ENCODE results near the gene NAB1.

NAB1 gene

DNA sequence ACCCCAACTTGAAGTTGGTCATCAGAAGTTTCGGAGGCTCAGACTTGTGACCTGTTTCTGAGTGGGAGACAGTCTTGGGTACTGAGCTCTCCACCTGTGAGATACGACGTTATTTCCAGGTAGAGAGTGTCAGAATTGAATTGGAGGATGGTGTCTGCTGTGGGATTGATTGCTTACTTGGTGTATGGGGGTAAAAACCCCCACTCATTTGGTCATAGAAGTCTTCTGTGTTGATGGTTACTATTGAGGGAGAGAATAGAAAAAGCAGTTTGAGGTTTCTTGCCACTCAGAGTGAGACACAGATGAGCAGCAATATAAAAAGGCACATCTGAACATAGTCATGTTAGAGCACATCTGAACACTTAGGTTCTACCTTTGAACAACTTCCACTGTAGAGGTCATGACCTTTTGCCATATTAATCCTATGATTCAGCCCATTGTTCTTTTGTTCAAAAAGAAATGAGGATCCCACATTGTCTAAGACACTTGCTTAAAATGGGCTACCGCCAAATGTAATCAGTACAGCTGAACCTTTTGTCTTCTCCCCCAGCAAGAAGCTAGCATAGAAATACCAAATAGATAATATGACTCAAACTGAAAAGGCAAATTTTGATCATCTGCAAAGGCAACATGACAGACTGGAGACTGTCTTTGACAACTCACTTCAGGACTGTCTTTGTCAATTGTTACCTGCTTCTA lies 73.3 kb downstream of the NAB1 start:
- TF ChIP-seq, protein P1, sequence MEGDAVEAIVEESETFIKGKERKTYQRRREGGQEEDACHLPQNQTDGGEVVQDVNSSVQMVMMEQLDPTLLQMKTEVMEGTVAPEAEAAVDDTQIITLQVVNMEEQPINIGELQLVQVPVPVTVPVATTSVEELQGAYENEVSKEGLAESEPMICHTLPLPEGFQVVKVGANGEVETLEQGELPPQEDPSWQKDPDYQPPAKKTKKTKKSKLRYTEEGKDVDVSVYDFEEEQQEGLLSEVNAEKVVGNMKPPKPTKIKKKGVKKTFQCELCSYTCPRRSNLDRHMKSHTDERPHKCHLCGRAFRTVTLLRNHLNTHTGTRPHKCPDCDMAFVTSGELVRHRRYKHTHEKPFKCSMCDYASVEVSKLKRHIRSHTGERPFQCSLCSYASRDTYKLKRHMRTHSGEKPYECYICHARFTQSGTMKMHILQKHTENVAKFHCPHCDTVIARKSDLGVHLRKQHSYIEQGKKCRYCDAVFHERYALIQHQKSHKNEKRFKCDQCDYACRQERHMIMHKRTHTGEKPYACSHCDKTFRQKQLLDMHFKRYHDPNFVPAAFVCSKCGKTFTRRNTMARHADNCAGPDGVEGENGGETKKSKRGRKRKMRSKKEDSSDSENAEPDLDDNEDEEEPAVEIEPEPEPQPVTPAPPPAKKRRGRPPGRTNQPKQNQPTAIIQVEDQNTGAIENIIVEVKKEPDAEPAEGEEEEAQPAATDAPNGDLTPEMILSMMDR (IDR thresholded peaks at IDR 0.05; ENCODE audit: low read depth, low read length, missing control alignments), result no peak
- peak overlapping the region; percentile 4; the same call in 1 of the 2 replicates for H3K4me3 ChIP-seq (ENCODE audit: low read depth, low read length)
- DNase-seq (ENCODE audit: low read depth), result peak; percentile 59

DNA sequence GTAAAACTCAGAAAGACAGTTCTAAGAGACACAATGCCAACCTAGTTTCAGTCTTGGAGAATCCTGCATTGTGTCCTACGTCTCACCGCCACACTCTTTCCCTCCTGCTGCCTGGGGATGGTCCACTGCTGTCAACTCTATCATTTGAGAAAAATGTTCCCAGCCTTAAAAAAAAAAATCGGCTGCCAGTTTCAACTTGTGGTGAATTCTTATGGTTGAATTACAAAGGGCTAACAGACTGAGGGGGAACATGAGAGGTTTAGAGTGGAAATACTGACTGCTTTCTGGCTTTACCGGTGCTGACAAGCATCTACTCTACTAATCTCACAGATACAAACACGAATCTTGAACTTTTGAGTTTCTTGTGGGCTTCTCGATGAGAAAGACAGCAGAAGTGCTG lies 74.0 kb downstream of the NAB1 start:
- TF ChIP-seq, protein P1 (IDR thresholded peaks at IDR 0.05; ENCODE audit: low read depth, low read length, missing control alignments), result no peak
- no peak overlapping the region for H3K4me3 ChIP-seq (ENCODE audit: low read depth, low read length)
- no peak for DNase-seq (ENCODE audit: low read depth)

DNA sequence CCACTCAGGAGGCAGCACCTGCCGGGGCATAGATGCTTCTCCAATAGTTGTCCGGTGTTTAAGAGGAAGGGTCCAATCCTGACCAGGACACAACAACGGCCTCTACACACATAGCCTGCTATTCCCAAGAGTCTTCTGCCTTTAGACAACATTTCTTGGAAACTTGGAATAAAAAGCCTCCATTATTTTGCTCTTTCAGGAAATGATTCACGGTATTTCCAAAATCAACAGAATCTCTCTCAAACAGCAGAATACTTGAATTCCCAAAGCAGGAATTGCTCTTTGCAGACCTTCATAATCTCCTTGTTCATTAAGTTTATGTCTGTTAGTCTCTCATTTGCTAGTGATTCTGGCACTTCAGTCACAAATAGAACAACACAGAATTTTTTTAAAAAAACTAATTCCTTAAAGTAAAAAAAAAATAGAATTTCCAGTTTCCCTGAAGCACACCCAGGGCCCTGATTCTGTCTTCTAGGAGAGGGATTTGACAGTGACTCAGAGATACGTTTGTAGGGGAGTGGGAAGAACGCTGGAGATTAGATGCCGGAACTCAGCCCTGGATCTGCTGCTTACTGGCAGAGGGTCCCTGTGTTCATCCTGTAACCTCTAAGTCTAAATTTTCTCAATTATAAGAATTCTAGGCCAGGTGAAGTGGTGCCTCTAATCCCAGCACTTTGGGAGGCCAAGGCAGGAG lies 74.7 kb downstream of the NAB1 start:
- no peak overlapping the region for H3K4me3 ChIP-seq (ENCODE audit: low read depth, low read length)
- no peak for DNase-seq (ENCODE audit: low read depth)
- TF ChIP-seq, protein P1 (IDR thresholded peaks at IDR 0.05; ENCODE audit: low read depth, low read length, missing control alignments), result no peak

DNA sequence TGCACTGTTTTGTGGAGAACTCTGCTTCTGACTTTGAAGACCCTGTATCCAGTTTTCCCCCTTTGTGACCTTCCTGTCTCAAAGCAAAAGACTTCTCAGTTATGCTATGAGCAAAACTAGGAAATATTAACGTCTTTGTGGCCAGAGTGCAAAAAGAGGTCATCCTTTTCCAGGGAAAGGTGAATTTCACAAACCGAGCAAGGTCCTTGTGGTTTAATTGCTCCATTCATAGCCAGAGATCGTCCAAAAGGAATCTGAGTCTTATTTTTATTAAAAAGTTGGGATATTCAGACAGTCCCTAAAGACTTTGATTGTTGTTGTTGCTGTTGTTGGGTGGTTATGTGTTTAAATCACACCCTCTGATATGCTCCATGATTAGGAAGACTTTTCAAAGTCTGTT lies 77.4 kb downstream of the NAB1 start:
- H3K4me3 ChIP-seq (ENCODE audit: low read depth, low read length), result no peak overlapping the region
- TF ChIP-seq, protein P1 (IDR thresholded peaks at IDR 0.05; ENCODE audit: low read depth, low read length, missing control alignments), result no peak
- DNase-seq (ENCODE audit: low read depth), result no peak

DNA sequence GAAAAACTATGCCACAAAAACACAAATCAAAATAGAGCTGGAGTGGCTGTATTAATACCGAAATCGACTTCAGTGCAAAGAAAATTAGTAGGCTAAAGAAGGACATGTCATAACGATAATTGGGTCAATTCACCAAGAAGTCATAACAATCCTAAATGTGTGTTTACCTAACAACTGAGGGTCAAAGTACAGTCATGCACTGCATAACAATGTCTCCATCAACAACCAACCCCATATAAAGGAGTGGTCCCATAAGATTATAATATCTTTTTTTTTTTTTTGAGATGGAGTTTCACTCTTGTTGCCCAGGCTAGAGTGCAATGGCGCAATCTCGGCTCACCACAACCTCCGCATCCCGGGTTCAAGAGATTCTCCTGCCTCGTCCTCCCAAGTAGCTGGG lies 87.5 kb downstream of the NAB1 start:
- DNase-seq (ENCODE audit: low read depth), result no peak
- H3K4me3 ChIP-seq (ENCODE audit: low read depth, low read length), result no peak overlapping the region
- TF ChIP-seq, protein P1 (IDR thresholded peaks at IDR 0.05; ENCODE audit: low read depth, low read length, missing control alignments), result no peak

DNA sequence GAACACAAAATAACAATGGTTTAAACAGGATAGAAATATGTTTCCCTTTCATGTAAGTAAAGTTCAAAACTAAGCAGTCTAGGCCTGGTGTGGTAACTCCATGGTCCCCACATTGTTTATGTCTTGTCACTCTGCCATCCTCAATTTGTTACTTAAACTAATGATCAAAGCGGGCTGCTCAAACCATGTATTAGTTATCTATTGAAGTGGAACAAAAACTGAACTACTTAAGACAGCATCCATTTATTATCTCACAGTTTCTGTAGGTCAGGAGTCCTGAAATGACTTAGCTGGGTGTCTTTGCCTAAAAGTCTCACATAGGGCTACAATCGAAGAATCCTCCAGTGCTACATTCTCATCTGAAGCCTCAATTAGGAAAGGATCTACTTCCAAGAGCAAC lies 91.6 kb downstream of the NAB1 start:
- DNase-seq (ENCODE audit: low read depth), result no peak
- TF ChIP-seq, protein P1 (IDR thresholded peaks at IDR 0.05; ENCODE audit: low read depth, low read length, missing control alignments), result no peak
- no peak overlapping the region for H3K4me3 ChIP-seq (ENCODE audit: low read depth, low read length)

Data from GM12864 (cell line).